ENCODE data around the gene CMIP.

CMIP gene

DNA sequence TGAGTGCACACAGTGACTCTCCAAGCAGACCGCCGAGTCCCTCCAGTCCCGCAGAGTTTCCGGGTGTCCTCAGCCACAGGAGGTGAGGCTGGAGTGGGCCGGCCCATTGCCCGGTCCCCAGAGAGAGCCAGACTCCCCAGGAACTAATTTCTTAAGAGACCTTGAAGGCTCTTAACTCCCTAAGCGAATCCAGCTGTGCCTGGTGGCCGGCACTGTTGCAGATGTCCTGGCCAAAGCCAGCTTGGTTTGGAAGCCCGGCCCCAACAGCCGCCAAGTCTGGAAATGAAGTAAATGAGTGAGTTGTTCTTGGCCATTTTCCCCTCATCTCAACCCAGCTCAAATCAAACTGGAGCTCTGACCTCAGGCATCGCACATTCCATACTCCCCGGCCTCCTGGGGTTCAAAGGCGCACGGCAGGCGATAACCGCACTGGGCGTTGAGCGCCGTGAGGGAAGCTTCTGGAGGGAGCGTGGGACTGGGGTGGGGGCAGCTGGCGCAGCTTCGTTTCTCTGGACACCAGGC lies 42.0 kb downstream of the CMIP start:
- TF ChIP-seq CREB1 (IDR thresholded peaks at IDR 0.05; ENCODE audit: low read depth) (no peak), EP300 (IDR thresholded peaks at IDR 0.05; ENCODE audit: borderline replicate concordance) (no peak), FOXM1 (IDR thresholded peaks at IDR 0.05; ENCODE audit: borderline replicate concordance, low read depth) (no peak), EGR1 (IDR thresholded peaks at IDR 0.05) (no peak), NFIC (IDR thresholded peaks at IDR 0.05) (no peak), TEAD4 (IDR thresholded peaks at IDR 0.05) (no peak), CEBPB (IDR thresholded peaks at IDR 0.05) (no peak), ZBTB7A (IDR thresholded peaks at IDR 0.05; ENCODE audit: low read depth) (no peak), TAF1 (IDR thresholded peaks at IDR 0.05; ENCODE audit: low read depth) (no peak), RAD21 (IDR thresholded peaks at IDR 0.05; ENCODE audit: low read depth) (no peak), YY1 (IDR thresholded peaks at IDR 0.05; ENCODE audit: low read depth) (no peak), TCF12 (IDR thresholded peaks at IDR 0.05; ENCODE audit: low read depth) (no peak)
- TF ChIP-seq, protein P1, sequence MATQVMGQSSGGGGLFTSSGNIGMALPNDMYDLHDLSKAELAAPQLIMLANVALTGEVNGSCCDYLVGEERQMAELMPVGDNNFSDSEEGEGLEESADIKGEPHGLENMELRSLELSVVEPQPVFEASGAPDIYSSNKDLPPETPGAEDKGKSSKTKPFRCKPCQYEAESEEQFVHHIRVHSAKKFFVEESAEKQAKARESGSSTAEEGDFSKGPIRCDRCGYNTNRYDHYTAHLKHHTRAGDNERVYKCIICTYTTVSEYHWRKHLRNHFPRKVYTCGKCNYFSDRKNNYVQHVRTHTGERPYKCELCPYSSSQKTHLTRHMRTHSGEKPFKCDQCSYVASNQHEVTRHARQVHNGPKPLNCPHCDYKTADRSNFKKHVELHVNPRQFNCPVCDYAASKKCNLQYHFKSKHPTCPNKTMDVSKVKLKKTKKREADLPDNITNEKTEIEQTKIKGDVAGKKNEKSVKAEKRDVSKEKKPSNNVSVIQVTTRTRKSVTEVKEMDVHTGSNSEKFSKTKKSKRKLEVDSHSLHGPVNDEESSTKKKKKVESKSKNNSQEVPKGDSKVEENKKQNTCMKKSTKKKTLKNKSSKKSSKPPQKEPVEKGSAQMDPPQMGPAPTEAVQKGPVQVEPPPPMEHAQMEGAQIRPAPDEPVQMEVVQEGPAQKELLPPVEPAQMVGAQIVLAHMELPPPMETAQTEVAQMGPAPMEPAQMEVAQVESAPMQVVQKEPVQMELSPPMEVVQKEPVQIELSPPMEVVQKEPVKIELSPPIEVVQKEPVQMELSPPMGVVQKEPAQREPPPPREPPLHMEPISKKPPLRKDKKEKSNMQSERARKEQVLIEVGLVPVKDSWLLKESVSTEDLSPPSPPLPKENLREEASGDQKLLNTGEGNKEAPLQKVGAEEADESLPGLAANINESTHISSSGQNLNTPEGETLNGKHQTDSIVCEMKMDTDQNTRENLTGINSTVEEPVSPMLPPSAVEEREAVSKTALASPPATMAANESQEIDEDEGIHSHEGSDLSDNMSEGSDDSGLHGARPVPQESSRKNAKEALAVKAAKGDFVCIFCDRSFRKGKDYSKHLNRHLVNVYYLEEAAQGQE (IDR thresholded peaks at IDR 0.05; ENCODE audit: low read depth): no peak
- TF ChIP-seq, protein P2, sequence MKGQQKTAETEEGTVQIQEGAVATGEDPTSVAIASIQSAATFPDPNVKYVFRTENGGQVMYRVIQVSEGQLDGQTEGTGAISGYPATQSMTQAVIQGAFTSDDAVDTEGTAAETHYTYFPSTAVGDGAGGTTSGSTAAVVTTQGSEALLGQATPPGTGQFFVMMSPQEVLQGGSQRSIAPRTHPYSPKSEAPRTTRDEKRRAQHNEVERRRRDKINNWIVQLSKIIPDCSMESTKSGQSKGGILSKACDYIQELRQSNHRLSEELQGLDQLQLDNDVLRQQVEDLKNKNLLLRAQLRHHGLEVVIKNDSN (IDR thresholded peaks at IDR 0.05): no peak
- TF ChIP-seq, protein P3, sequence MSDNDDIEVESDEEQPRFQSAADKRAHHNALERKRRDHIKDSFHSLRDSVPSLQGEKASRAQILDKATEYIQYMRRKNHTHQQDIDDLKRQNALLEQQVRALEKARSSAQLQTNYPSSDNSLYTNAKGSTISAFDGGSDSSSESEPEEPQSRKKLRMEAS (IDR thresholded peaks at IDR 0.05): no peak

DNA sequence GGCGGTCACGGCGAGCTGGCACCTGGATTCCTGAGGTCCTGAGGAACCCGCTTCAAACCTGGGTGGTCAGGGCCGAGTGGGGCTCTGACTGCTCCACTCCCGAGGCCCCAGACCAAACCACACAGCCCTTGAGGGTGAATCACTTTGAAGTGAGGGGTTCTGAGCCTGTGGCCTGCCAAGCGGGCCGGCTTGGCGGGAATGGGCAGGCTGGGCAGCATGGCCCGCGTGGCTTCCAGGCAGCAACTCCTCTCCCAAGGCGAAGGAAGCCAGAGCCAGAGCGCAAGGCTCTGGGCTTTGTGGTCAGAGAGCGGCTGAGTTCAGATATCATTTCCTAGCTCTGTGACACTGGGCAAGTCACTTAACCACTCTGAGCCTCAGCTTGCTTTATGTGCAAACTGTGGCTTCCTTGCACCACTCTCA lies 42.7 kb downstream of the CMIP start:
- TF ChIP-seq NFIC (IDR thresholded peaks at IDR 0.05) (no peak), ZBTB7A (IDR thresholded peaks at IDR 0.05; ENCODE audit: low read depth) (no peak), FOXM1 (IDR thresholded peaks at IDR 0.05; ENCODE audit: borderline replicate concordance, low read depth) (no peak), TEAD4 (IDR thresholded peaks at IDR 0.05) (no peak), TAF1 (IDR thresholded peaks at IDR 0.05; ENCODE audit: low read depth) (no peak), CREB1 (IDR thresholded peaks at IDR 0.05; ENCODE audit: low read depth) (no peak), EGR1 (IDR thresholded peaks at IDR 0.05) (no peak), CEBPB (IDR thresholded peaks at IDR 0.05) (no peak), TCF12 (IDR thresholded peaks at IDR 0.05; ENCODE audit: low read depth) (no peak), EP300 (IDR thresholded peaks at IDR 0.05; ENCODE audit: borderline replicate concordance) (no peak), RAD21 (IDR thresholded peaks at IDR 0.05; ENCODE audit: low read depth) (no peak), YY1 (IDR thresholded peaks at IDR 0.05; ENCODE audit: low read depth) (no peak)
- TF ChIP-seq, protein P3 (IDR thresholded peaks at IDR 0.05): no peak
- TF ChIP-seq, protein P2 (IDR thresholded peaks at IDR 0.05): no peak
- TF ChIP-seq, protein P1 (IDR thresholded peaks at IDR 0.05; ENCODE audit: low read depth): no peak

DNA sequence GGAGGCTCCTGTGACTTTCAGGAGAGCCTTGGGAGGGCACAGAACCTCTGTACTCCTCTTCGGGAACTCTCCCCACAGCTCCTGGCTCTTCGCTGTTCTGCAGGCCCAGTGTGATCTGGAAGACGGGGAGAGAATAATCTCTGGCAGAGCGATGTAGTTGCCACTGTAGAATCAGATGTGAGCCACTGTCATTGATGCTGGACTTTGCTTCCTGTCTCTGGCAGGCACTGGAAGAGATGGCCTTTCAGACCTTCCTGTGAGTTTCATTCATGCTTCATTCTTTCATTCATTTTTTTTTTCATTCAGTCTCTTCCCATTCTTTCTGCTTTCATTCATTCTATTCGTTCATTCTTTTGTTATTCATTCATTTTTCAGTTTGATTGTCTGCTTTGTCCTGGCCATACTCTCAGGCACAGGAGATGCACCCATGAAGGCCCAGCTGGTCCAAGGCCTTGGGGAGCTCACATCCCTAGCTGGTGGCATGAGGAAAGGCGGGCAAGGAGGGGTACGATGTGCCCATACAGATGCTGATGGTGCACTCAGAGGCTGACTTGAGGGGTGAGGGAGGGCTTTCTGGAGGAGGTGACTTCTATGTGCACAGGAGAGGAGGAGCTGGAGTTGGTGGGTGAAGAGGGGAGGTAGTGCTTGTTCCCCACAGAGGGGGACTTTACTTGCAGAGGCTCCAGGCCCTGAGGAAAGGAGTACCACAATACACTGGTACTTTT lies 44.2 kb downstream of the CMIP start:
- TF ChIP-seq, protein P1 (IDR thresholded peaks at IDR 0.05; ENCODE audit: low read depth): no peak
- TF ChIP-seq CREB1 (IDR thresholded peaks at IDR 0.05; ENCODE audit: low read depth): no peak

DNA sequence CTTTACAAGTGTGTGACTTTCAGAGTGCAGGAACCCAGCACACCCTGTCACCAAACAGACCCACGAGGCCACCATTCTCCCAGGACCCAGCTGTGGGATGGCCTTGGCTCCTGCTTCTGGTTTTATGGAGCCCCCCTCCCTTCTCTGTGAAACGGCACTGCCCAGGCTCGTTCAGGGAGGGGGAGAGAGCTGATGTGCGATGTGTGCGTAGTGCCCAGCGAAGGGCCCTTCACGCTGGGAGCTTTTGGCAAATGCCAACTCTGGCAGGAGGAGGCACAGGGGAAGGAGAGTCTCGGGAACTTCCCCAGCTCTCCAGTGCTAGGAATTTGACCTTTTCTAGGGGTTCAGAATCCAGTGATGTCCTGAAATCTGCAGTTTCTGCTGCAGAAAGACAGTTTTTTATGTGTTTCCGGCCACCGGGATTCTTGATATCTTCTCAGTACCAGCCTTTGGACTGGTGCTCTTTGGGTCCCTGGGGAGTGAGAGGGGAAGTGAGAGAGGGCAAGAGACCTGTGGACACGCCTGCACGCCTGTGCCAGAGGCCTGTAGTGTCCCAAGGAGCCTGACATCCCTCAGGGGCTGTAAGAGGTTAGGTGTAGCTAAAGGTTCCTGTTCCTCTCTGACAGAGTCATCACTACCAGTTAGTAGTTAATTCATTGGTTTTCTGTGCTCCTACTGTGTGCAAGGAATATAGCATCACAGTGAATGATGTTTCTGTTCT lies 45.1 kb downstream of the CMIP start:
- no peak for TF ChIP-seq ZBTB7A (IDR thresholded peaks at IDR 0.05; ENCODE audit: low read depth)
- TF ChIP-seq TAF1 (IDR thresholded peaks at IDR 0.05; ENCODE audit: low read depth): no peak
- TF ChIP-seq EP300 (IDR thresholded peaks at IDR 0.05; ENCODE audit: borderline replicate concordance): no peak
- no peak for TF ChIP-seq CREB1 (IDR thresholded peaks at IDR 0.05; ENCODE audit: low read depth)
- TF ChIP-seq, protein P2 (IDR thresholded peaks at IDR 0.05): no peak
- no peak for TF ChIP-seq NFIC (IDR thresholded peaks at IDR 0.05)
- no peak for TF ChIP-seq TEAD4 (IDR thresholded peaks at IDR 0.05)
- TF ChIP-seq, protein P1 (IDR thresholded peaks at IDR 0.05; ENCODE audit: low read depth): no peak
- no peak for TF ChIP-seq RAD21 (IDR thresholded peaks at IDR 0.05; ENCODE audit: low read depth)
- no peak for TF ChIP-seq CEBPB (IDR thresholded peaks at IDR 0.05)
- no peak for TF ChIP-seq FOXM1 (IDR thresholded peaks at IDR 0.05; ENCODE audit: borderline replicate concordance, low read depth)
- TF ChIP-seq TCF12 (IDR thresholded peaks at IDR 0.05; ENCODE audit: low read depth): no peak
